GM12874 (cell line): Measurements from ENCODE around the gene CCDC102A.

Source experiments
- TF ChIP-seq, protein P1 (sequence below): IDR thresholded peaks from 2 replicates; pipeline ENCODE4 v1.5.1; 2011; ENCODE audit warnings: low read depth, mild to moderate bottlenecking, control low read depth, low read length, moderate library complexity; ENCODE audit not compliant: insufficient read depth

CCDC102A gene

DNA sequence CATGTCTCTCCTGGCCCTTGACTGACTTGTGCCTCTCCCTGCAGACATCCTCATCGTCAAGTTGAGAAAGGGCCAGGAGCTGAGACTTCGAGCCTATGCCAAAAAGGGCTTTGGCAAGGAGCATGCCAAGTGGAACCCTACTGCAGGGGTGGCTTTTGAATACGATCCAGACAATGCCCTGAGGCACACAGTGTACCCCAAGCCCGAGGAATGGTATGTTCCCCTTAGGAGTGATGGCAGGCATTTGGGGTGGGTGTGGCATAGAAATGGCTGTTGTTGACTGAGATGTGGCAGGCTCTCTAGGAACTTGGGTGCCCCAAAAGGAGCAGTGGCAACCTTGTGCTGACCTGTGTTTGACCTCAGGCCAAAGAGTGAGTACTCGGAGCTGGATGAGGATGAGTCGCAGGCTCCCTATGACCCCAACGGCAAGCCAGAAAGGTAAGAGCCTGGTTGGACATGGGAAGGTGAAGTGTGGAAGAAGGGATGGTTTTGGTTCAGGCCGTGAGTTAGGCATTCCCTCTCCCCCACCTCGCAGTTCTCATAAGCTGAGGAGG is 66.4 kb downstream of the CCDC102A start:
- TF ChIP-seq, protein P1, sequence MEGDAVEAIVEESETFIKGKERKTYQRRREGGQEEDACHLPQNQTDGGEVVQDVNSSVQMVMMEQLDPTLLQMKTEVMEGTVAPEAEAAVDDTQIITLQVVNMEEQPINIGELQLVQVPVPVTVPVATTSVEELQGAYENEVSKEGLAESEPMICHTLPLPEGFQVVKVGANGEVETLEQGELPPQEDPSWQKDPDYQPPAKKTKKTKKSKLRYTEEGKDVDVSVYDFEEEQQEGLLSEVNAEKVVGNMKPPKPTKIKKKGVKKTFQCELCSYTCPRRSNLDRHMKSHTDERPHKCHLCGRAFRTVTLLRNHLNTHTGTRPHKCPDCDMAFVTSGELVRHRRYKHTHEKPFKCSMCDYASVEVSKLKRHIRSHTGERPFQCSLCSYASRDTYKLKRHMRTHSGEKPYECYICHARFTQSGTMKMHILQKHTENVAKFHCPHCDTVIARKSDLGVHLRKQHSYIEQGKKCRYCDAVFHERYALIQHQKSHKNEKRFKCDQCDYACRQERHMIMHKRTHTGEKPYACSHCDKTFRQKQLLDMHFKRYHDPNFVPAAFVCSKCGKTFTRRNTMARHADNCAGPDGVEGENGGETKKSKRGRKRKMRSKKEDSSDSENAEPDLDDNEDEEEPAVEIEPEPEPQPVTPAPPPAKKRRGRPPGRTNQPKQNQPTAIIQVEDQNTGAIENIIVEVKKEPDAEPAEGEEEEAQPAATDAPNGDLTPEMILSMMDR = no peak

DNA sequence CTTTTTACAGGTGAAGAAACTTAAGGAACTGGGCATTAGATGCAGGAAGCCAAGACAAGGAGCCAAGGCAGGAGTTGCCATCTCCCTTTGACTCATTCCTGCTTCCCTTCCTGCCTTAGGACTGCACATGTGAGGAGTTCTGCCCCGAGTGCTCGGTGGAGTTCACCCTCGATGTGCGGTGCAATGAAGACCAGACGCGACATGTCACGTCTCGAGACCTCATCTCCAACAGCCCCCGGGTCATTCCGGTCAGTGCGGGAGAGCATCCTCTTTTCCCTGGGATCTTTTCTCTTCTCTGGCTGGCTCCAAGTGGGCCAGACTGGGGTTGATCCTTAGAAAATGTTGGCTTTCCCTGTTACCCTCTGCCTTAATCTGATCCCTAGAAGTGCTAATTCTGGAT is 67.3 kb downstream of the CCDC102A start:
- TF ChIP-seq, protein P1 = no peak

DNA sequence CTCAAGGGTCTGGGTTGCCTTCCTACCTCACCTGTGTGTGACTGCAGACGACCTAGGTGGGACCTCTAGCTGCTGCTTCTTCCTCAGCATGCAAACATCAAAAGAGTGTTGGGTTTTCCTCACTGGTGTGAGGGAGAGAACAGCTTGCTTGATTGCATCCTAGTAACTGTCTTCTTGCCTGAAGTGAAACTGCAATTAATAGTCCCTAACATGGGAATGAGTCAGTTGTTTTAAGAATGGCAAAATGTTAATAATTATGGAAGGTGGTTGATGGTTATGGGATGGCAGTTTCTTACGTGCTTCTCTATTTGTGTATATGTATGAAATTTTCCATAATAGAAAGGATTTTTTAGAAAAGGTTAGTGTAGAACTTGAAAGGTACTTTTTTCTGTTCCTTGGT is 68.0 kb downstream of the CCDC102A start:
- TF ChIP-seq, protein P1 = no peak

DNA sequence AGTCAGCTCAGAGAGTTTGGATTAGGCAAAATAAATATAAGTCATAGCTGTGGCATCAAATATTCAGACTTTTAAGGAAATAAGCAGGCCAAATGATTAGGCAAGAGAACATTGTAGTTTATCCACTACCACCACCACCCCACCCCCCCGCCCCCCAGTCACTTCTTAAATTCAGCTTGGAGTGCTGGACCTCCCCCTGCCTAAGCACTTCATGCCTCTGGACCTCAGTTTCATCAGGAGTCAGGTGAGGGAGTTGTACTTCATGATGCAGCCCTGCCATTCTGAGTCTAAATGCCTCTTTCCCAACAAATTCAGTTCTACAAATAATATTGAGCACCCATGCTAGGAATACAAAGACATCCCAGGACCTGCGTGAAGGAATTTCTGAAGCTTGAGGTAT is 71.8 kb downstream of the CCDC102A start:
- TF ChIP-seq, protein P1 = no peak

DNA sequence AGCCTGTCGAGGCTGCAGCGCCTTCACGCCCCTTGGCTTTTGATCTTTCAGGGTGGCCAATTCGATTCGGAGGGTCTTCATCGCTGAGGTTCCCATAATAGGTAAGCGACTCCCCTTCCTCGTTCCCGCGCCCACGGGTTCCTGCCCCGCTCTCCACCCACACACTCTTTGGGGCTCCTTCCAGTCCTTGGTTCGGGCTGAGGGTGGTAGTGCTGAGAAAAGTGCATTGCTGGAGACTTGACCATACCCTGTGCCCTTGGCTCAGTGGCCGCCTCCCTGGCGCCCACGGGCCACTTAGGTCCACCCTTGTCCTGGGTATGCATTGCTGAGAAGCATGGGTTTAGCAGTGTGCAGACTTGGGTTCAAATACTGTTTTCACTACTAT is 73.4 kb downstream of the CCDC102A start:
- TF ChIP-seq, protein P1 = no peak

DNA sequence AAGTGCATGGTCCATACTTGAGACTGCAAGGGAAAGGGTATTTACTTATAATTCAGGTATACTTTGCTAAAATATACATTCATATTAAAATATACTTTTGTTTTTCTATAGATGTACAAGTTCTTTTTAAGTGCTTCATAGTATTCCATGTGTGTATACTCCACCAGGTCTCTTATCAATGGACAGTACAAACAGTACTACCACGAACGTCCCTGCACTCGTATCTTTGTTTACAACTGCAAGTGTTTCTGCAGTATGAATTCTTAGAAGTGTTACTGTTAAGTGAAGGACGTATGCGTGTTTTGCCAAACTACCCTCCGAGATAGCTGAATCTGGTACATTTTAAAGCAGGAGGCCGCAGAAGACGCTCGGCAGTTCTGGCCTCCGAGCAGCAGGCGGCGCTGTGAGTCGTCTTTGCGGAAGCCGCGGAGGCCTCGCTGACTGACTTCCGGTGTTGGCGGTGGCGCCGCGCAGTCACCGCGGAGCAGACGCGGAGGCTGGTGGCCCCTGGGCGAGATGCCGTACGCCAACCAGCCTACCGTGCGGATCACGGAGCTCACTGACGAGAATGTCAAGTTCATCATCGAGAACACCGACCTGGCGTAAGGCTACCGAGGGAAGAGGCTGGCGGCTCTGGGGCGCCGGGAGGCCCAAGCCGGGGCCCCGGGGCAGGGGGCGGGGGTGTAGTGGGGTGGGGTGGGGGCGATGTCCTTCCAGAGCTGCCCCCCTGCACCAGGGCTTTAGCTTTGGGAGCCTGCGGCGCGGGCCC is 74.0 kb downstream of the CCDC102A start, which contains the start of gene POLR2C:
Gene POLR2C, plus strand, starts transcription at position 471 of the 769 bp plus-strand sequence. Its CDS starts 46 bp downstream, at position 517.
- TF ChIP-seq, protein P1 = peak; percentile 97
